ENCODE results near the gene PLXNA4. TPM values are rescaled to one million over a fixed set of nuclear protein-coding genes. Genes with fewer than 3 reads are reported as not detected.

PLXNA4 gene
- total RNA-seq, 2 donors from 2014 or later, result 24.0 to 42.7 TPM

GRCh38 chr7:132182992-132183391 is 393.3 kb downstream of the PLXNA4 start:
- TF ChIP-seq CTCF (conservative IDR thresholded peaks at IDR 0.05), result no peak
- Histone ChIP-seq H3K27ac (ENCODE audit: low read depth, low read length) (no peak overlapping the region), H3K4me1 (ENCODE audit: control insufficient read depth, insufficient read depth, low read length) (no peaks in the 10 kb centered on the region), H3K9me3 (ENCODE audit: control insufficient read depth, low read length) (peaks cover 18% of the 10 kb centered on the region), H3K36me3 (ENCODE audit: control insufficient read depth, insufficient read depth, low read length) (peaks cover 30% of the 10 kb centered on the region), H3K4me3 (ENCODE audit: low read length) (no peak overlapping the region), H3K27me3 (ENCODE audit: control insufficient read depth, insufficient read depth, low read length, poor library complexity, severe bottlenecking) (no peaks in the 10 kb centered on the region), H3K9ac (ENCODE audit: extremely low read depth, low read length, poor library complexity, severe bottlenecking) (no peak overlapping the region)
- Mint-ChIP-seq H3K4me1 (peaks cover 1% of the 10 kb centered on the region), H3K36me3 (ENCODE audit: low read depth) (peaks cover 50% of the 10 kb centered on the region), H3K9me3 (peaks cover 17% of the 10 kb centered on the region), H3K4me3 (no peak overlapping the region), H3K27ac (no peak overlapping the region), H3K27me3 (ENCODE audit: insufficient read depth) (no peaks in the 10 kb centered on the region)
- 94% methylated on average over 6 of the region's 6 CpGs for WGBS, 2 experiments (ENCODE audit: insufficient coverage in 1 of 2, insufficient read length in 1 of 2)
- no peak for DNase-seq

GRCh38 chr7:132181946-132182685 is 394.2 kb downstream of the PLXNA4 start:
- no peak for TF ChIP-seq CTCF (conservative IDR thresholded peaks at IDR 0.05)
- 87 to 94% methylated on average over 7 to 9 of the region's 9 CpGs for WGBS, 2 experiments (ENCODE audit: insufficient coverage in 1 of 2, insufficient read length in 1 of 2)
- Mint-ChIP-seq H3K9me3 (peaks cover 10% of the 10 kb centered on the region), H3K36me3 (ENCODE audit: low read depth) (peaks cover 43% of the 10 kb centered on the region), H3K4me3 (no peak overlapping the region), H3K27ac (no peak overlapping the region), H3K4me1 (no peaks in the 10 kb centered on the region), H3K27me3 (ENCODE audit: insufficient read depth) (no peaks in the 10 kb centered on the region)
- no peaks in the 10 kb centered on the region for H3K4me1 ChIP-seq (ENCODE audit: control insufficient read depth, insufficient read depth, low read length)
- no peaks in the 10 kb centered on the region for H3K27me3 ChIP-seq (ENCODE audit: control insufficient read depth, insufficient read depth, low read length, poor library complexity, severe bottlenecking)
- H3K9ac ChIP-seq (ENCODE audit: extremely low read depth, low read length, poor library complexity, severe bottlenecking), result no peak overlapping the region
- no peak overlapping the region for H3K27ac ChIP-seq (ENCODE audit: low read depth, low read length)
- peaks cover 9% of the 10 kb centered on the region for H3K9me3 ChIP-seq (ENCODE audit: control insufficient read depth, low read length)
- no peak overlapping the region for H3K4me3 ChIP-seq (ENCODE audit: low read length)
- no peak for DNase-seq
- H3K36me3 ChIP-seq (ENCODE audit: control insufficient read depth, insufficient read depth, low read length), result peaks cover 26% of the 10 kb centered on the region

GRCh38 chr7:132181371-132181770 is 394.9 kb downstream of the PLXNA4 start:
- Histone ChIP-seq H3K27me3 (ENCODE audit: control insufficient read depth, insufficient read depth, low read length, poor library complexity, severe bottlenecking) (no peaks in the 10 kb centered on the region), H3K4me1 (ENCODE audit: control insufficient read depth, insufficient read depth, low read length) (no peaks in the 10 kb centered on the region), H3K9ac (ENCODE audit: extremely low read depth, low read length, poor library complexity, severe bottlenecking) (no peak overlapping the region), H3K36me3 (ENCODE audit: control insufficient read depth, insufficient read depth, low read length) (peaks cover 26% of the 10 kb centered on the region), H3K27ac (ENCODE audit: low read depth, low read length) (no peak overlapping the region), H3K9me3 (ENCODE audit: control insufficient read depth, low read length) (peaks cover 2% of the 10 kb centered on the region), H3K4me3 (ENCODE audit: low read length) (no peak overlapping the region)
- Mint-ChIP-seq H3K36me3 (ENCODE audit: low read depth) (peaks cover 36% of the 10 kb centered on the region), H3K27me3 (ENCODE audit: insufficient read depth) (no peaks in the 10 kb centered on the region), H3K4me3 (no peak overlapping the region), H3K4me1 (no peaks in the 10 kb centered on the region), H3K27ac (no peak overlapping the region), H3K9me3 (peaks cover 2% of the 10 kb centered on the region)
- TF ChIP-seq CTCF (conservative IDR thresholded peaks at IDR 0.05), result no peak
- WGBS, 2 experiments (ENCODE audit: insufficient coverage in 1 of 2, insufficient read length in 1 of 2), result 91% methylated on average over 10 of the region's 10 CpGs; no CpG with 5 or more reads in 1 of the 2 experiments
- no peak for DNase-seq

Measured in endodermal cell (in vitro differentiated cells).